ENCODE data around the gene FAAP20. TPM values are rescaled to one million over a fixed set of nuclear protein-coding genes. Genes with fewer than 3 reads are reported as not detected.

The FAAP20 gene
- total and polyA plus RNA-seq, 2 experiments from 2014 or later, result 79.1 to 167 TPM

GRCh38 chr1:2156866-2157265 lies 37.7 kb downstream of the FAAP20 start (continued):
- TF ChIP-seq, protein P1, sequence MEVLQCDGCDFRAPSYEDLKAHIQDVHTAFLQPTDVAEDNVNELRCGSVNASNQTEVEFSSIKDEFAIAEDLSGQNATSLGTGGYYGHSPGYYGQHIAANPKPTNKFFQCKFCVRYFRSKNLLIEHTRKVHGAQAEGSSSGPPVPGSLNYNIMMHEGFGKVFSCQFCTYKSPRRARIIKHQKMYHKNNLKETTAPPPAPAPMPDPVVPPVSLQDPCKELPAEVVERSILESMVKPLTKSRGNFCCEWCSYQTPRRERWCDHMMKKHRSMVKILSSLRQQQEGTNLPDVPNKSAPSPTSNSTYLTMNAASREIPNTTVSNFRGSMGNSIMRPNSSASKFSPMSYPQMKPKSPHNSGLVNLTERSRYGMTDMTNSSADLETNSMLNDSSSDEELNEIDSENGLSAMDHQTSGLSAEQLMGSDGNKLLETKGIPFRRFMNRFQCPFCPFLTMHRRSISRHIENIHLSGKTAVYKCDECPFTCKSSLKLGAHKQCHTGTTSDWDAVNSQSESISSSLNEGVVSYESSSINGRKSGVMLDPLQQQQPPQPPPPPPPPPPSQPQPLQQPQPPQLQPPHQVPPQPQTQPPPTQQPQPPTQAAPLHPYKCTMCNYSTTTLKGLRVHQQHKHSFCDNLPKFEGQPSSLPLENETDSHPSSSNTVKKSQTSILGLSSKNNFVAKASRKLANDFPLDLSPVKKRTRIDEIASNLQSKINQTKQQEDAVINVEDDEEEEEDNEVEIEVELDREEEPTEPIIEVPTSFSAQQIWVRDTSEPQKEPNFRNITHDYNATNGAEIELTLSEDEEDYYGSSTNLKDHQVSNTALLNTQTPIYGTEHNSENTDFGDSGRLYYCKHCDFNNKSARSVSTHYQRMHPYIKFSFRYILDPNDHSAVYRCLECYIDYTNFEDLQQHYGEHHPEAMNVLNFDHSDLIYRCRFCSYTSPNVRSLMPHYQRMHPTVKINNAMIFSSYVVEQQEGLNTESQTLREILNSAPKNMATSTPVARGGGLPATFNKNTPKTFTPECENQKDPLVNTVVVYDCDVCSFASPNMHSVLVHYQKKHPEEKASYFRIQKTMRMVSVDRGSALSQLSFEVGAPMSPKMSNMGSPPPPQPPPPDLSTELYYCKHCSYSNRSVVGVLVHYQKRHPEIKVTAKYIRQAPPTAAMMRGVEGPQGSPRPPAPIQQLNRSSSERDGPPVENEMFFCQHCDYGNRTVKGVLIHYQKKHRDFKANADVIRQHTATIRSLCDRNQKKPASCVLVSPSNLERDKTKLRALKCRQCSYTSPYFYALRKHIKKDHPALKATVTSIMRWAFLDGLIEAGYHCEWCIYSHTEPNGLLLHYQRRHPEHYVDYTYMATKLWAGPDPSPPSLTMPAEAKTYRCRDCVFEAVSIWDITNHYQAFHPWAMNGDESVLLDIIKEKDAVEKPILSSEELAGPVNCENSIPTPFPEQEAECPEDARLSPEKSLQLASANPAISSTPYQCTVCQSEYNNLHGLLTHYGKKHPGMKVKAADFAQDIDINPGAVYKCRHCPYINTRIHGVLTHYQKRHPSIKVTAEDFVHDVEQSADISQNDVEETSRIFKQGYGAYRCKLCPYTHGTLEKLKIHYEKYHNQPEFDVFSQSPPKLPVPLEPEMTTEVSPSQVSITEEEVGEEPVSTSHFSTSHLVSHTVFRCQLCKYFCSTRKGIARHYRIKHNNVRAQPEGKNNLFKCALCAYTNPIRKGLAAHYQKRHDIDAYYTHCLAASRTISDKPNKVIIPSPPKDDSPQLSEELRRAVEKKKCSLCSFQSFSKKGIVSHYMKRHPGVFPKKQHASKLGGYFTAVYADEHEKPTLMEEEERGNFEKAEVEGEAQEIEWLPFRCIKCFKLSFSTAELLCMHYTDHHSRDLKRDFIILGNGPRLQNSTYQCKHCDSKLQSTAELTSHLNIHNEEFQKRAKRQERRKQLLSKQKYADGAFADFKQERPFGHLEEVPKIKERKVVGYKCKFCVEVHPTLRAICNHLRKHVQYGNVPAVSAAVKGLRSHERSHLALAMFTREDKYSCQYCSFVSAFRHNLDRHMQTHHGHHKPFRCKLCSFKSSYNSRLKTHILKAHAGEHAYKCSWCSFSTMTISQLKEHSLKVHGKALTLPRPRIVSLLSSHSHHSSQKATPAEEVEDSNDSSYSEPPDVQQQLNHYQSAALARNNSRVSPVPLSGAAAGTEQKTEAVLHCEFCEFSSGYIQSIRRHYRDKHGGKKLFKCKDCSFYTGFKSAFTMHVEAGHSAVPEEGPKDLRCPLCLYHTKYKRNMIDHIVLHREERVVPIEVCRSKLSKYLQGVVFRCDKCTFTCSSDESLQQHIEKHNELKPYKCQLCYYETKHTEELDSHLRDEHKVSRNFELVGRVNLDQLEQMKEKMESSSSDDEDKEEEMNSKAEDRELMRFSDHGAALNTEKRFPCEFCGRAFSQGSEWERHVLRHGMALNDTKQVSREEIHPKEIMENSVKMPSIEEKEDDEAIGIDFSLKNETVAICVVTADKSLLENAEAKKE (CRISPR knock-in tag; IDR thresholded peaks at IDR 0.05), result no peak
- TF ChIP-seq POLR2AphosphoS5 (IDR thresholded peaks at IDR 0.05; ENCODE audit: low read depth) (no peak), STAT1 (IDR thresholded peaks at IDR 0.05; ENCODE audit: unreplicated experiment) (no peak)
- TF ChIP-seq, protein P2, sequence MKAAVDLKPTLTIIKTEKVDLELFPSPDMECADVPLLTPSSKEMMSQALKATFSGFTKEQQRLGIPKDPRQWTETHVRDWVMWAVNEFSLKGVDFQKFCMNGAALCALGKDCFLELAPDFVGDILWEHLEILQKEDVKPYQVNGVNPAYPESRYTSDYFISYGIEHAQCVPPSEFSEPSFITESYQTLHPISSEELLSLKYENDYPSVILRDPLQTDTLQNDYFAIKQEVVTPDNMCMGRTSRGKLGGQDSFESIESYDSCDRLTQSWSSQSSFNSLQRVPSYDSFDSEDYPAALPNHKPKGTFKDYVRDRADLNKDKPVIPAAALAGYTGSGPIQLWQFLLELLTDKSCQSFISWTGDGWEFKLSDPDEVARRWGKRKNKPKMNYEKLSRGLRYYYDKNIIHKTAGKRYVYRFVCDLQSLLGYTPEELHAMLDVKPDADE (IDR thresholded peaks at IDR 0.05), result no peak

GRCh38 chr1:2155788-2156187 lies 38.8 kb downstream of the FAAP20 start:
- H3K27ac Mint-ChIP-seq, result no peak overlapping the region
- ATAC-seq, result no peak
- H3K36me3 ChIP-seq (ENCODE audit: insufficient read depth), result no peaks in the 10 kb centered on the region; the same call in 1 of the 2 replicates
- TF ChIP-seq CTCF (conservative IDR thresholded peaks at IDR 0.05; ENCODE audit: low read depth in 2 of 2), result no peak
- TF ChIP-seq REST (IDR thresholded peaks at IDR 0.05; ENCODE audit: unreplicated experiment), result no peak
- TF ChIP-seq STAT1 (IDR thresholded peaks at IDR 0.05; ENCODE audit: unreplicated experiment), result no peak
- no peak for TF ChIP-seq EZH2 (IDR thresholded peaks at IDR 0.05; ENCODE audit: low read depth, unreplicated experiment)
- TF ChIP-seq EZH2phosphoT487 (IDR thresholded peaks at IDR 0.05; ENCODE audit: unreplicated experiment), result no peak
- TF ChIP-seq NANOG (IDR thresholded peaks at IDR 0.05; ENCODE audit: borderline replicate concordance), result no peak

More at GRCh38 chr1:2155788-2156187, 38.8 kb downstream of the FAAP20 start:
- DNase-seq (ENCODE audit: low spot score), result no peak
- peaks cover 36% of the 10 kb centered on the region for H3K36me3 Mint-ChIP-seq (ENCODE audit: low read depth)
- Histone ChIP-seq H3K79me2 (replicated peaks; ENCODE audit: insufficient read depth) (peaks cover 6% of the 10 kb centered on the region; the same call in 1 of the 2 replicates), H3K4me3 (no peak overlapping the region), H2AFZ (no peak overlapping the region), H3K4me1 (ENCODE audit: insufficient read depth) (no peaks in the 10 kb centered on the region), H3K4me2 (no peak overlapping the region), H4K20me1 (replicated peaks; ENCODE audit: insufficient read depth) (no peaks in the 10 kb centered on the region; the same call in 1 of the 2 replicates), H3F3A (replicated peaks; ENCODE audit: low read depth) (no peaks in the 10 kb centered on the region), H3K27ac (ENCODE audit: low read depth) (no peak overlapping the region), H3K27me3 (ENCODE audit: insufficient read depth) (no peaks in the 10 kb centered on the region), H3K9me2 (ENCODE audit: insufficient read depth) (peaks cover 10% of the 10 kb centered on the region; the same call in 1 of the 2 replicates)
- no peak overlapping the region for H3K4me3 Mint-ChIP-seq
- no peaks in the 10 kb centered on the region; the same call in 2 of the 3 replicates for H3K9me3 Mint-ChIP-seq
- peaks cover 1% of the 10 kb centered on the region for H3K27me3 Mint-ChIP-seq (ENCODE audit: insufficient read depth, low read depth, poor library complexity)
- no peaks in the 10 kb centered on the region for H3K4me1 Mint-ChIP-seq
